Daoy (cell line): ENCODE measurements around the gene PAX3. TPM values are rescaled to one million over a fixed set of nuclear protein-coding genes. Genes with fewer than 3 reads are reported as not detected.

Experiments used
- DNase-seq: peaks from one replicate; pipeline ENCODE4 v3.0.0-alpha.2; 2015; ENCODE audit warnings: low read depth
- total RNA-seq: library from RNA; depleted of rRNA; stranded (reverse); fragments of >200 nt; shearing (Covaris generic); gene quantifications from 2 replicates; pipeline ENCODE4 v1.2.3, GENCODE V29; 2014

Gene PAX3
- total RNA-seq, 1 experiment from 2014 or later: 15.7 TPM

- no peak for DNase-seq
Measured at GRCh38 chr2:222270396-222270795, 28.4 kb downstream of the PAX3 start.

GRCh38 chr2:222269132-222269531, 29.7 kb downstream of the PAX3 start:
- no peak for DNase-seq

DNA sequence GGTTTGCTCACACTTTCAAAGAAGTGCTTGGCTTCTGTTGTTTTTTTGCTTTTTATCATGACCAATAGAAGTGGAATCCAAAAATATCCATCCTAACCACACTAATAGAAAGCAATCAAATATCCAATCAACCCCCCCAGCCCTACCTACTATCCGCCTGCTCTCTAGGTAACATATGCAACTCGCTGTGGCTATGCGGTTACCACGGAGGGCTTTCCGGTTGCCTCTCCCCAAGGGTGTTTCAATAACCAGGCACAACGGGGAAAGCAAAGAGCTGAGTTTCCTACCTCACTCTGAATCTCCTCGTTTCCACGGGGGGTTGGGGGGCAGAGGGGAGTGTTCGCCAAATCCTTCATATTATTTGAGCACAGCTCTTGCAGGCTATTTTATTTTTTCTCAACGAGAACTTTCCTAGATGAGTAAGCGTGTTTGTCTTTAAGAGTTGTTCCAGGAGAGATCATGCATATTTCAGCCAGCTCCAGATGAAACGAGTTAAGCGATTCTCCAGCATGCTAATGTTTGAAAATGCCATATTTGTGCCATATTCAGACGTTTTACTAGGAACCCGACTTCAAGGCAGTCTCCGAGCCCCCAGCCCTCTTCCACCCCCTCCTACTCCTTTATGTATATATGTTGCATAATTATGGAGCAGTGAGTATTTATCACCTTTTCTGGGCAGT, 30.3 kb downstream of the PAX3 start:
- no peak for DNase-seq

GRCh38 chr2:222264791-222265320, 33.9 kb downstream of the PAX3 start:
- peak; percentile 2 for DNase-seq

GRCh38 chr2:222261504-222261903, 37.3 kb downstream of the PAX3 start:
- DNase-seq: no peak

GRCh38 chr2:222257645-222258044, 41.2 kb downstream of the PAX3 start:
- no peak for DNase-seq

- no peak for DNase-seq
Measured at GRCh38 chr2:222256250-222256649, 42.5 kb downstream of the PAX3 start.

- DNase-seq: no peak
Measured at GRCh38 chr2:222255090-222255489, 43.7 kb downstream of the PAX3 start.

GRCh38 chr2:222250313-222250712, 48.5 kb downstream of the PAX3 start:
- DNase-seq: no peak

DNA sequence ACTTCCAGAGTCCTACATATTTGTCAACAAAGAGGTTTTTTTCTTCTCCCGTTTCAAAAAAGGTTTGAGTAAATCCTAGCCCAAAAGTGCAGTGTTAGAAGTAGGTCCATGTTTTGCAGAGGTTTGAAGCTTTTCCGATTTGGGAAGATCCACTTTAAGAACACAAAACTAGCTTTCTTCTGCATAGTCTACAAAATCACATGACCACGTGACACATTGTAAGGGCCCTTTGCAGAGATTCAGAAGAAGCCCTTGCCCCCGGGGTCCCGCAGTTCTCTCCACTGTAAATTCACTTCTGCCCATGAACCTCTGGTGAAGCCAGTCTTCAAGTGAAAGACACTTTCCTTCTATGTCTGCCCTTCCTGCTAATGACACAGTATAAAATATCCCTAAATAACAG, 49.4 kb downstream of the PAX3 start:
- no peak for DNase-seq

DNA sequence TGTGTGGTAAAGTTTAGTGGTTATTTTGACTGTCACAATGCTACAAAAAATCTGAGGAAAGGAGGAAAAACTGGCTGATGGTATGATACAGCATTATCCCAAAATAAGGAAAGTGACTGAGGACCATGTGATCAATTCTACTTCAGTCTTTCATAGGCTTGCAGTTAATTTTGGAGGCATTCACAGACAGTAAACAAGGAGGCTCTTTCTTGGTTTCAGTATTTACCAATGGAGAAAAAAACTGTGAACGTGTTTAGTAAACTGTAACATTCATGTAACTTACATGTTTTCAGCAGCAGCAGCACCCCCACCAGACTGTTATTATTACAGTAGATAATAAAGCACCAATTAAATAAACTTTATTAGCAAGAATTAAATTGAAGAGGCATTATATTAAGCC, 50.0 kb downstream of the PAX3 start:
- no peak for DNase-seq

- no peak for DNase-seq
Measured at GRCh38 chr2:222248256-222248655, 50.5 kb downstream of the PAX3 start.

DNA sequence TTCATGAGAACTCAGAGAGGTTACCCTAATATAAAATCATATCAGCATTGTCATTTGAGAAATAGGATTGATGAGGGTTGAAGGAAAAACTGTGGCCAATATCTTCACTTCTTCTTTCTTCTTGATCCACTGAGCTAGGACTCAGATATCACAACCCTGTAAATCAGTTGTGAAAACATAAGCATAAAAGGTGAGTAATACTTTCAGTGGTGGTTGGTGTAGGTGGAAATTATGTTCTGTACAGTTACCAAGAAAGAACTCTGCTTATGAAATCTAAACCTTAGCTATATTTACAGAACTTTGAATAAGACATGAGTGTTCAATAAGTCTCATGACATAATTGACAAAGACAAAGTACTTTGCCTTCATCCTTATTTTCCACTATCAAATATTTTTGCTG, 56.3 kb downstream of the PAX3 start:
- no peak for DNase-seq

DNA sequence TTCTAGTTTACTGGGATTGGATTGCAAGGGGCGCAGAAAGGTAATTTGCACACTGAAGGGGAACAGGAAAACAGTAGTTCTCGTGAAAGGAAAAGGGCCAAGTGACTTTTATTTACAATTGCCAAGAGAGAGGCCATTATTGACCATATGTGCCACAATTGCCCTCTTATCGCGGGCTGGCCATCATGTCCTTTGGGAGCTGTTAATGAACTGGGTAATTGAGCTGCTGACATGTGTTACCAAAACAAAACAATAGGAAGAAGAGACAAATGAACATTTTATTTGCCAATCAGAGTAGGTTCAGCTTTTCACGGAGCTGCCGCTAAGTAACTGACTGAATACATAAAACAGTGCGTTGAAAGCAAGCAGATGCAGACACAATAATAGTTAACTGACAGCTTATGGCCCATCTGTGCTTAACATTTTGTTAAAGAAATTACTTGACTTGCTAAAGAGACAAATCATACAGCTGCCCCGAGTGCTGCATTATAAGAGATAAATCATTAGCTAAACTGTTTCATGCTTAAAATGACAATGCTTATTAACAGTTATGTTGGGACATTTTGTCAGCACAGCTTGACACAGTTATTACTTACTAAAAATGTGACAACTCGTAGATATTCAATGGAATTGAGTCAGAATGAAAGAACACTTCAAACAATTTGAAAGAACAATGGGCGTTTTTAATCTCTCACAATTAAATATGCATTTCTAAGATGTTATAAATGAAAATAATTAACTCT, 57.5 kb downstream of the PAX3 start:
- no peak for DNase-seq

DNA sequence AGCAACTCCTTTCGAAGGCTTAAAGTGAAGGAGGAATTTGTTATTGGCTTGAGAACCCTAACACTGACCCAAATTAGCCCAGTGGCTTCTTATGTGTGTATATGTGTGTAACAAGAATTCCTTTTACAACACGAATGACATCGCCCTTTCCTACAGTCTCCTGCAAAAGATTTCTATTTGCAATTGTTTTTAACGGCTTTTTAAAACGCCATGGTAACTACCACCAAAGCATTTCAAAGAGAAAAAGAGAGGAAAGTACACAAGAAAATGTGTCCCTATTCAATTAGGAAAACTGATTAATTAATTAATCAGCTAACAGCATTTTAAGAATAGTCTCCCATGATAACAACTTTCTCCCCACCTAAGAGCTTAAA, 58.1 kb downstream of the PAX3 start:
- DNase-seq: no peak

- DNase-seq: no peak
Measured at GRCh38 chr2:222239945-222240675, 58.7 kb downstream of the PAX3 start.

GRCh38 chr2:222239091-222239490, 59.7 kb downstream of the PAX3 start:
- DNase-seq: no peak

GRCh38 chr2:222238072-222238471, 60.7 kb downstream of the PAX3 start:
- no peak for DNase-seq

- no peak for DNase-seq
Measured at GRCh38 chr2:222232839-222233238, 66.0 kb downstream of the PAX3 start.

DNA sequence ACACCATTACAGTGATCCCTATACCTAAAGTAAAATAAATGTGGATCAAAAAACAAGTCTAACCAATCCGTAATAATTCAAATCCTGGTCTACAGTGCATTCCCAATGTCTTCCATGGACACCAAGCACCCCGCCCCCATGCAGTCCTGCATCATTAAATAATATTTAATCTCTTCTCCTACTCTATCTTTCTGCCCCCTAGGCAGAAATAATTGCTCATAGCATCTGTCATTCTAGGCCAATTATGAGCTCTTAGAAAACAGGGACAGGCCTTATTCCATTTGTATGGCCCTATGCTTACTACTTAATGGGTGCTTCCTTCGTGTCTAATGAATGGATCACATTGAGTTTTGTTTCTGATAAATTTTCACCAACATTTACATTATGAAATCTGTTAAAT, 66.4 kb downstream of the PAX3 start:
- no peak for DNase-seq

GRCh38 chr2:222228054-222228453, 70.7 kb downstream of the PAX3 start:
- DNase-seq: no peak

DNA sequence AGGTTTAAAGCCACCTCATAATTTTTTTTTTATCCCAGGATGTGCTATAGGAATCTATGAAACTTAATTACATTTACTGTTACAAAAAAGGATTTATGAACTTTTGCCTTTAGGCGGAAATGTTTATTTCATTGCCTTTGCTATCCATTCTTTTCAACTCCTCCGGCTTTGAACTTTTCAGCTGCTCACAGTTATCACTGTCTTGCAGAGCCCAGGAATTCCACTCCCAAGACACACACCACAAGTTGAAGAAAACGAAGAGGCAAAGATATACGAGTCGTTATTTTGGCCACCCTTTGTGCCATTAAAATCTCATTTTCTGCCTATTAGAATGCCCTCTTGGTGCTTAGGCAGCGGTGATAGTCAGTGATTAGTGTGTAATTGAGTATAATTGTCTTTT, 80.0 kb downstream of the PAX3 start:
- DNase-seq: no peak

DNA sequence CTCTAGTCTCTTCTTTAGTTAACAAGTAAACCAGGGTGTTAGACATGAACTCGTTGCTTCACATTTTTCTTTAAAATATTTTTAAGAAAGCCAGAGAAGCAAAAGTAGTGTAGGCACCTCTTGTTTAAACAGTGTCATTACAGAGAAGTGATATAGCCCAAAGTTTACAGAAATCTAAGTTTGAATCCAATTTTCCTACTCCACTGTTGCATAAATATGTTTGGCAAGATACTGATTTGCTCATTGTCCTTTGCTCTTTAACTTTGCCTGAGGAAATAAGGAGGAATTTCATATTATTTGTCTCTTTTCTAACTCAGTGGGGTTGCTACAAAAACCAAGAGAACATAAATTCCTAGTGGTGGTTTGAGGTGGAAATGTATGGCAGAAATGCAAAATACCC, 81.1 kb downstream of the PAX3 start:
- no peak for DNase-seq
